Kidney (tissue), 14 donors: ENCODE measurements around the gene WFDC1. TPM values are rescaled to one million over a fixed set of nuclear protein-coding genes. Genes with fewer than 3 reads are reported as not detected.
A peak's percentile ranks its signal among the peaks of the same experiment; 100 is the strongest.
"Not testable (repeated sequence)": the region's sequence is repeated elsewhere in the genome, so short reads cannot be mapped to it uniquely, and the experiment has no call there.

Experiments used
- DNase-seq, 5 donors: peaks; one replicate each; pipeline ENCODE4 v3.0.0-alpha.2; 2013 to 2020
- FAIRE-seq: peaks from 2 replicates; lab custom pipeline; 2012; peaks lifted over from hg19 to GRCh38; lab: Jason Lieb, UNC
- H3K27ac ChIP-seq, 2 donors: one replicate each; pipeline ENCODE4 v1.7.0; 2013; ENCODE audit warnings: low read depth in 2 of 2, low read length in 2 of 2, inconsistent platforms in 1 of 2
- H3K27me3 ChIP-seq: one replicate; pipeline ENCODE4 v1.7.1; 2013; ENCODE audit warnings: low read length, inconsistent platforms; ENCODE audit not compliant: control insufficient read depth, insufficient read depth
- H3K36me3 ChIP-seq, 3 donors: one replicate each; pipeline versions ENCODE4 v1.7.0 to v1.7.1; 2013; ENCODE audit warnings: low read length in 3 of 3, control low read depth in 1 of 3, inconsistent platforms in 1 of 3; ENCODE audit not compliant: insufficient read depth in 3 of 3, control insufficient read depth in 2 of 3
- H3K4me1 ChIP-seq, 3 donors: one replicate each; pipeline versions ENCODE4 v1.7.0 to v1.7.1; 2013; ENCODE audit warnings: low read length in 3 of 3, inconsistent platforms in 1 of 3, low read depth in 1 of 3; ENCODE audit not compliant: control insufficient read depth in 2 of 3, insufficient read depth in 2 of 3
- H3K4me3 ChIP-seq, 3 donors: one replicate each; pipeline versions ENCODE4 v1.7.0 to v1.8.1; 2013; ENCODE audit warnings: low read length in 3 of 3, control low read depth in 1 of 3, inconsistent platforms in 1 of 3
- H3K9ac ChIP-seq, 3 donors: one replicate each; pipeline versions ENCODE4 v1.7.0 to v1.7.1; 2013; ENCODE audit warnings: low read length in 3 of 3, control low read depth in 1 of 3, inconsistent platforms in 1 of 3
- H3K9me3 ChIP-seq, 3 donors: one replicate each; pipeline versions ENCODE4 v1.7.0 to v1.7.1; 2013; ENCODE audit warnings: low read length in 3 of 3, control low read depth in 1 of 3, inconsistent platforms in 1 of 3; ENCODE audit not compliant: control insufficient read depth in 2 of 3, insufficient read depth in 1 of 3
- intact Hi-C: fragments of 100-400 bp; cut with DNase I; formaldehyde crosslinking; loops from one replicate; pipeline ENCODE4 v1.11.1; 2022
- polyA plus RNA-seq: library from polyadenylated mRNA; stranded (reverse); fragments of 350-450 nt; fragmentation: Illumina TruSeq; extraction: RNeasy Lipid Tissue Mini Kit (QIAGEN cat#74804); gene quantifications from one replicate; pipeline ENCODE4 v1.2.3, GENCODE V29; 2014; ENCODE audit warnings: low read depth, low replicate concordance; ENCODE audit not compliant: insufficient read depth
- total RNA-seq: library from RNA; stranded (reverse); fragmentation: NEBNext Ultra II Directional; extraction: Animal tissue kit (Norgen Biotek cat#: 25700); gene quantifications from one replicate; pipeline ENCODE4 v1.2.1, GENCODE V29; 2021
- TF ChIP-seq, protein P1 (sequence below): IDR thresholded peaks from 3 replicates; pipeline ENCODE4 v1.5.1; 2012; ENCODE audit warnings: mild to moderate bottlenecking, moderate library complexity, borderline replicate concordance; ENCODE audit not compliant: insufficient read depth; ENCODE audit errors: extremely low read depth
- donor health status: control.
- donor health status: control.
- donor health status: control.
- donor health status: control.
- donor health status: control.
- donor health status: DM: yes; HTN: yes; CAD: no.
- donor health status: Normal renal cell carcinoma (clear cell type).

The WFDC1 gene
- total and polyA plus RNA-seq, 2 donors from 2014 or later = 11.1 to 34.8 TPM

DNA sequence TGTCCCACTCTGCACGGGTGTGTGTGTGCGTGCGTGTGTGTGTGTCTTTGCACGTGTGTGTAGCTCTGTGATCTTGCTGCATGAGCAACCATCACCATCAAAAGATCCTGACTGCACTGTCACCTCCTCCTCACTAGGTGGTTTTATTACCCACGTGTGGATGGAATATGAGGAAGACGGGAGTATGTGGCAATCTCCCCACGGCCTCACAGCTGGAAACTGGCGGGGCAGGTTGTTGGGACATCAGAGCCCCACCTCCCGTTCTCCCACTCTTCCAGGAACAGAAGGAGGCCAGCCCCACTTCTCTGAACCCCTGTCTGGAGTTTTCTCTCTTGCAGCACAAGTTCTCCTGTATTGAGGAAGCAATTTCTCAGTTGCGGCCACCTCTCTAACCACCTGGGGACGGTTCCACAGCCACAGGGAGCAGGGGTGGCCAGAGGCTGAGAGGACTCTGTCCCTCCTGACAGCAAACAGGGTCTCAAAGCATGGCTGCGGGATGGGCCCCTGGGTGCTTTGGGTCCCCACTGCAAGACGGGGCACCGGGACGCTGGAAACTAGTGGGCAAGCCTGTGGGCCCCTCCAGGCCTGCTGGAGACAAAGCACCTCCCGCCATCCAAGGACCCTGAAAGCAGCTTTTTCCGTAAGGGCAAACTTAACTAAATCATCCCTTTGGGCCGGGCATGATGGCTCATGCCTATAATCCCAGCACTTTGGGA lies 45.8 kb downstream of the WFDC1 start:
- Histone ChIP-seq H3K4me1 (peaks cover 0 to 7% (median 2%) of the 10 kb centered on the region in 3 donors), H3K9ac (no peak overlapping the region), H3K27ac (no peak overlapping the region), H3K4me3 (no peak overlapping the region), H3K36me3 (no peaks in the 10 kb centered on the region), H3K9me3 (no peaks in the 10 kb centered on the region), H3K27me3 (no peaks in the 10 kb centered on the region)
- DNase-seq = peak in 3 of 5 donors; percentile 27 to 37 (median 29)
- intact Hi-C loops = no loop called here
- TF ChIP-seq, protein P1, sequence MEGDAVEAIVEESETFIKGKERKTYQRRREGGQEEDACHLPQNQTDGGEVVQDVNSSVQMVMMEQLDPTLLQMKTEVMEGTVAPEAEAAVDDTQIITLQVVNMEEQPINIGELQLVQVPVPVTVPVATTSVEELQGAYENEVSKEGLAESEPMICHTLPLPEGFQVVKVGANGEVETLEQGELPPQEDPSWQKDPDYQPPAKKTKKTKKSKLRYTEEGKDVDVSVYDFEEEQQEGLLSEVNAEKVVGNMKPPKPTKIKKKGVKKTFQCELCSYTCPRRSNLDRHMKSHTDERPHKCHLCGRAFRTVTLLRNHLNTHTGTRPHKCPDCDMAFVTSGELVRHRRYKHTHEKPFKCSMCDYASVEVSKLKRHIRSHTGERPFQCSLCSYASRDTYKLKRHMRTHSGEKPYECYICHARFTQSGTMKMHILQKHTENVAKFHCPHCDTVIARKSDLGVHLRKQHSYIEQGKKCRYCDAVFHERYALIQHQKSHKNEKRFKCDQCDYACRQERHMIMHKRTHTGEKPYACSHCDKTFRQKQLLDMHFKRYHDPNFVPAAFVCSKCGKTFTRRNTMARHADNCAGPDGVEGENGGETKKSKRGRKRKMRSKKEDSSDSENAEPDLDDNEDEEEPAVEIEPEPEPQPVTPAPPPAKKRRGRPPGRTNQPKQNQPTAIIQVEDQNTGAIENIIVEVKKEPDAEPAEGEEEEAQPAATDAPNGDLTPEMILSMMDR = no peak
- no peak for FAIRE-seq

DNA sequence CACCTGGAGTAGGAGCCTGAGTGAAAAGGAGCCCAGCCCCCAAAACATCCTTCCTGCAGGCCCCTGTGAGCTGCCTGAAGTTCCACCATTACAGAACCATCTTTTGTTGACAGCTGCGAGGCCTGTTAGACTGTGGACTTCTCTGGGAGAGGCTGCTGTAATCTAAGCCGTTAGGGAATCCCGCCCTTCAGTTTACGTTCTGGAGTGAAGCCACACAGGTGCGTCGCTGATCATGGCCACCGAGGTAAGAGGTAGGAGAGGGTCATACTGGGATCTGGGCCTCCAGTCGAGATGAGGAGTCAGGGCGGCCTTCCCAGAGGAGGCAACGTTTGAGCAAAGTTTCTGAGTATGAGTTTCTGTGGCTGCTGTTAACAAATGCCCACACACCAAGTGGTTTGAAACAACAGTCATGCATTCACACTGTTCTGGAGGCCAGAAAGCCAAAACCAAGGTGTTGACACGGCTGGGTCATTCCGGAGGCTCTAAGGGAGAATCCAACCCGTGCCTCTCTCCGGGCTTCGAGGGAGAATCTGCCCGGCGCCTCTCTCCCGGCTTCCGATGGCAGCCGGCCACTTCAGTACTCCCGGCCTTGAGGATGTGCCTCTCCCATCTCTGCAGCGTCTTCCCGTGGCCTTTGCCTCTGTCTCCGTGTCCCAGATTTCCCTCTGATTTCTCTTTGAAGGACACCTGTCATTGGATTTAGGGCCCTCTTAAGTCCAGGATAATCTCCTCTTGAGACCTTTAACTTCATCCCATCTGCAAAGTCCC lies 47.0 kb downstream of the WFDC1 start:
- H3K9me3 ChIP-seq = no peaks in the 10 kb centered on the region
- intact Hi-C loops = no loop called here
- no peak for FAIRE-seq
- DNase-seq = no peak
- H3K36me3 ChIP-seq = no peaks in the 10 kb centered on the region
- TF ChIP-seq, protein P1 = no peak
- H3K4me3 ChIP-seq = no peak overlapping the region
- H3K27me3 ChIP-seq = no peaks in the 10 kb centered on the region
- no peak overlapping the region for H3K27ac ChIP-seq
- H3K4me1 ChIP-seq = peaks cover 0 to 7% (median 2%) of the 10 kb centered on the region in 3 donors
- H3K9ac ChIP-seq = no peak overlapping the region

DNA sequence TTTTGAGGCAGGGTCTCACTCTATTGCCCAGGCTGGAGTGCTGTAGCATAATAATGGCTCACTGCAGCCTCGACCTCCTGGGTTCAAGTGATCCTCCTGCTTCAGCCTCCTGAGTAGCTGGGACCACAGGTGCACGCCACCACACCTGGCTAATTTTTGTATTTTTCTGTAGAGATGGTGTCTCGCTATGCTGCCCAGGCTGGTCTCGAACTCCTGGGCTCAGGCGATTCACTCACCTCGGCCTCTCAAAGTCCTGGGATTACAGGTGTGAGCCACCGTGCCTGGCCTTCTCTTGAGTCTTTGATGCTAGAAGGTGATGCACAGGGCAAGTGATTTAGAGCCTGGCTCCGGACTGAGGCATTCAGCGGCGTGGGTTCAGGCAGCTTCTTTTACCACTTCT lies 49.1 kb downstream of the WFDC1 start:
- not testable (repeated sequence) for H3K27me3 ChIP-seq, FAIRE-seq, H3K27ac ChIP-seq

GRCh38 chr16:84344781-84345180 lies 50.1 kb downstream of the WFDC1 start:
- Histone ChIP-seq H3K36me3 (no peaks in the 10 kb centered on the region), H3K27me3 (no peaks in the 10 kb centered on the region), H3K9me3 (no peaks in the 10 kb centered on the region), H3K4me3 (no peak overlapping the region), H3K27ac (no peak overlapping the region), H3K4me1 (peaks cover 0 to 13% (median 7%) of the 10 kb centered on the region in 3 donors), H3K9ac (no peak overlapping the region)
- TF ChIP-seq, protein P1 = no peak
- intact Hi-C loops = no loop called here
- DNase-seq (no peak), FAIRE-seq (no peak)

More for the DNA sequence above, 49.1 kb downstream of the WFDC1 start:
- H3K4me3 ChIP-seq, intact Hi-C loops, DNase-seq, H3K9me3 ChIP-seq, H3K4me1 ChIP-seq, H3K9ac ChIP-seq, H3K36me3 ChIP-seq: not testable (repeated sequence)
